Measurements from ENCODE around the gene AZIN2. TPM values are rescaled to one million over a fixed set of nuclear protein-coding genes. Genes with fewer than 3 reads are reported as not detected.

The AZIN2 gene
- total and polyA plus RNA-seq, 9 of the 15 experiments (the other 6 are each of a cell fraction or from before 2014, with no cell fraction given) = 0.06 to 0.91 (median 0.42) TPM; not detected in 2

DNA sequence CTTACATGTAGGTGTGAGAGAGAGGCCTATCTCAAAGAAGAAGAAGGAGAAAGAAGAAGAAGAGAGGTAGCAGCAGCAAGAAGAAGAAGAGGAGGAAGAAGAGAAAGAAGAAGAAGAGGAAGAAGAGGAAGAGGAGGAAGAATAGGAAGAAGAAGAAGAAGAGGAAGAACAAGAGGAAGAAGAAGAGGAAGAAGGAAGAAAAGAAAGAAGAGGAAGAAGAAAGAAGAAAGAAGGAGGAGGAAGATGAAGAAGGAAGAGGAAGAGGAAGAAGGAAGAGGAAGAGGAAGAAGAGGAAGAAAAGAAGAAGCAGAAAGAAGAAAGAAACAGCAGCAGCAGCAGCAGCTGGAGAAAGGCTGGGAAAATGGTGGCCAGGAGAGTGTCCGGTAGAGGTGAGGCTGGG lies 10.3 kb upstream of the AZIN2 start (continued):
- TF ChIP-seq, protein P1, sequence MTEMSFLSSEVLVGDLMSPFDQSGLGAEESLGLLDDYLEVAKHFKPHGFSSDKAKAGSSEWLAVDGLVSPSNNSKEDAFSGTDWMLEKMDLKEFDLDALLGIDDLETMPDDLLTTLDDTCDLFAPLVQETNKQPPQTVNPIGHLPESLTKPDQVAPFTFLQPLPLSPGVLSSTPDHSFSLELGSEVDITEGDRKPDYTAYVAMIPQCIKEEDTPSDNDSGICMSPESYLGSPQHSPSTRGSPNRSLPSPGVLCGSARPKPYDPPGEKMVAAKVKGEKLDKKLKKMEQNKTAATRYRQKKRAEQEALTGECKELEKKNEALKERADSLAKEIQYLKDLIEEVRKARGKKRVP (CRISPR knock-in tag; IDR thresholded peaks at IDR 0.05) = no peak
- no peak for TF ChIP-seq TAL1 (IDR thresholded peaks at IDR 0.05)
- TF ChIP-seq, protein P2, sequence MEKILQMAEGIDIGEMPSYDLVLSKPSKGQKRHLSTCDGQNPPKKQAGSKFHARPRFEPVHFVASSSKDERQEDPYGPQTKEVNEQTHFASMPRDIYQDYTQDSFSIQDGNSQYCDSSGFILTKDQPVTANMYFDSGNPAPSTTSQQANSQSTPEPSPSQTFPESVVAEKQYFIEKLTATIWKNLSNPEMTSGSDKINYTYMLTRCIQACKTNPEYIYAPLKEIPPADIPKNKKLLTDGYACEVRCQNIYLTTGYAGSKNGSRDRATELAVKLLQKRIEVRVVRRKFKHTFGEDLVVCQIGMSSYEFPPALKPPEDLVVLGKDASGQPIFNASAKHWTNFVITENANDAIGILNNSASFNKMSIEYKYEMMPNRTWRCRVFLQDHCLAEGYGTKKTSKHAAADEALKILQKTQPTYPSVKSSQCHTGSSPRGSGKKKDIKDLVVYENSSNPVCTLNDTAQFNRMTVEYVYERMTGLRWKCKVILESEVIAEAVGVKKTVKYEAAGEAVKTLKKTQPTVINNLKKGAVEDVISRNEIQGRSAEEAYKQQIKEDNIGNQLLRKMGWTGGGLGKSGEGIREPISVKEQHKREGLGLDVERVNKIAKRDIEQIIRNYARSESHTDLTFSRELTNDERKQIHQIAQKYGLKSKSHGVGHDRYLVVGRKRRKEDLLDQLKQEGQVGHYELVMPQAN (IDR thresholded peaks at IDR 0.05; ENCODE audit: borderline replicate concordance) = 0 out of 2 replicates have a peak, but pooled peaks have one; percentile 19
- no peak for TF ChIP-seq TOE1 (IDR thresholded peaks at IDR 0.05; ENCODE audit: borderline replicate concordance)
- TF ChIP-seq TOE1 (CRISPR knock-in tag; IDR thresholded peaks at IDR 0.05; ENCODE audit: borderline replicate concordance, low read depth) = no peak
- no peak for TF ChIP-seq JUN (IDR thresholded peaks at IDR 0.05; ENCODE audit: borderline replicate concordance, low read depth, low read length)
- no peak for TF ChIP-seq JUN (CRISPR knock-in tag; IDR thresholded peaks at IDR 0.05; ENCODE audit: borderline replicate concordance)
- no peak for TF ChIP-seq PHF20 (IDR thresholded peaks at IDR 0.05; ENCODE audit: partially characterized antibody)
- no peak for TF ChIP-seq PURB (CRISPR knock-in tag; IDR thresholded peaks at IDR 0.05; ENCODE audit: low read depth)
- TF ChIP-seq ZNF436 (CRISPR knock-in tag; IDR thresholded peaks at IDR 0.05) = no peak
- no peak for TF ChIP-seq RBM14 (IDR thresholded peaks at IDR 0.05; ENCODE audit: borderline replicate concordance, insufficient read depth, low read depth, low read length)
- TF ChIP-seq, protein P3, sequence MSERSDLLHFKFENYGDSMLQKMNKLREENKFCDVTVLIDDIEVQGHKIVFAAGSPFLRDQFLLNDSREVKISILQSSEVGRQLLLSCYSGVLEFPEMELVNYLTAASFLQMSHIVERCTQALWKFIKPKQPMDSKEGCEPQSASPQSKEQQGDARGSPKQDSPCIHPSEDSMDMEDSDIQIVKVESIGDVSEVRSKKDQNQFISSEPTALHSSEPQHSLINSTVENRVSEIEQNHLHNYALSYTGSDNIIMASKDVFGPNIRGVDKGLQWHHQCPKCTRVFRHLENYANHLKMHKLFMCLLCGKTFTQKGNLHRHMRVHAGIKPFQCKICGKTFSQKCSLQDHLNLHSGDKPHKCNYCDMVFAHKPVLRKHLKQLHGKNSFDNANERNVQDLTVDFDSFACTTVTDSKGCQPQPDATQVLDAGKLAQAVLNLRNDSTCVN (CRISPR knock-in tag; IDR thresholded peaks at IDR 0.05) = peak; percentile 59; the same call in 1 of the 2 replicates
- TF ChIP-seq OTX1 (CRISPR knock-in tag; IDR thresholded peaks at IDR 0.05) = no peak
- TF ChIP-seq ZNF668 (CRISPR knock-in tag; IDR thresholded peaks at IDR 0.05) = no peak
- no peak for TF ChIP-seq ZBTB17 (CRISPR knock-in tag; IDR thresholded peaks at IDR 0.05)
- TF ChIP-seq LARP7 (IDR thresholded peaks at IDR 0.05) = peak; percentile 73; the same call in 1 of the 2 replicates
- TF ChIP-seq, protein P4, sequence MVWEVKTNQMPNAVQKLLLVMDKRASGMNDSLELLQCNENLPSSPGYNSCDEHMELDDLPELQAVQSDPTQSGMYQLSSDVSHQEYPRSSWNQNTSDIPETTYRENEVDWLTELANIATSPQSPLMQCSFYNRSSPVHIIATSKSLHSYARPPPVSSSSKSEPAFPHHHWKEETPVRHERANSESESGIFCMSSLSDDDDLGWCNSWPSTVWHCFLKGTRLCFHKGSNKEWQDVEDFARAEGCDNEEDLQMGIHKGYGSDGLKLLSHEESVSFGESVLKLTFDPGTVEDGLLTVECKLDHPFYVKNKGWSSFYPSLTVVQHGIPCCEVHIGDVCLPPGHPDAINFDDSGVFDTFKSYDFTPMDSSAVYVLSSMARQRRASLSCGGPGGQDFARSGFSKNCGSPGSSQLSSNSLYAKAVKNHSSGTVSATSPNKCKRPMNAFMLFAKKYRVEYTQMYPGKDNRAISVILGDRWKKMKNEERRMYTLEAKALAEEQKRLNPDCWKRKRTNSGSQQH (CRISPR knock-in tag; IDR thresholded peaks at IDR 0.05) = peak; percentile 55; the same call in 1 of the 2 replicates
- no peak for TF ChIP-seq BDP1 (IDR thresholded peaks at IDR 0.05; ENCODE audit: insufficient read depth, insufficient read length)
- TF ChIP-seq ZNF124 (CRISPR knock-in tag; IDR thresholded peaks at IDR 0.05) = no peak
- TF ChIP-seq, protein P5, sequence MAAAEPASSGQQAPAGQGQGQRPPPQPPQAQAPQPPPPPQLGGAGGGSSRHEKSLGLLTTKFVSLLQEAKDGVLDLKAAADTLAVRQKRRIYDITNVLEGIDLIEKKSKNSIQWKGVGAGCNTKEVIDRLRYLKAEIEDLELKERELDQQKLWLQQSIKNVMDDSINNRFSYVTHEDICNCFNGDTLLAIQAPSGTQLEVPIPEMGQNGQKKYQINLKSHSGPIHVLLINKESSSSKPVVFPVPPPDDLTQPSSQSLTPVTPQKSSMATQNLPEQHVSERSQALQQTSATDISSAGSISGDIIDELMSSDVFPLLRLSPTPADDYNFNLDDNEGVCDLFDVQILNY (CRISPR knock-in tag; IDR thresholded peaks at IDR 0.05) = no peak

All from K562 (cell line).